ENCODE measurements around the gene OR4D9. TPM values are rescaled to one million over a fixed set of nuclear protein-coding genes. Genes with fewer than 3 reads are reported as not detected.
"Not testable (repeated sequence)": the region's sequence is repeated elsewhere in the genome, so short reads cannot be mapped to it uniquely, and the experiment has no call there.

OR4D9 gene
- not detected for total RNA-seq
- long read RNA-seq: 0 reads

- DNase-seq (ENCODE audit: missing footprints) (no peak), ATAC-seq (no peak)
- intact Hi-C loops (cut with DNase I): no loop called here
Observed at GRCh38 chr11:59510941-59511589, at the start of gene OR4D9. Gene OR4D9, plus strand, starts transcription at chr11:59511539. Its CDS starts 3,374 bp downstream, at chr11:59514913.

GRCh38 chr11:59463190-59463641, 48.1 kb upstream of the OR4D9 start:
- ATAC-seq (peak; percentile 31), DNase-seq (ENCODE audit: missing footprints) (no peak)
- intact Hi-C loops (cut with DNase I): no loop called here

GRCh38 chr11:59473015-59473414, 38.3 kb upstream of the OR4D9 start, which contains the start of gene OR4D10:
Gene OR4D10, plus strand, starts transcription at chr11:59473315. Its CDS starts 4,115 bp downstream, at chr11:59477430.
- intact Hi-C loops (cut with DNase I): no loop called here
- no peak for ATAC-seq
- no peak for DNase-seq (ENCODE audit: missing footprints)

GRCh38 chr11:59475176-59475575, 36.2 kb upstream of the OR4D9 start:
- intact Hi-C loops (cut with DNase I): no loop called here
- ATAC-seq (no peak), DNase-seq (ENCODE audit: missing footprints) (no peak)

- DNase-seq (ENCODE audit: missing footprints) (no peak), ATAC-seq (no peak)
- intact Hi-C loops (cut with DNase I): no loop called here
Observed at GRCh38 chr11:59479906-59480305, 31.4 kb upstream of the OR4D9 start.

- intact Hi-C loops (cut with DNase I): no loop called here
- ATAC-seq: no peak
- no peak for DNase-seq (ENCODE audit: missing footprints)
Observed at GRCh38 chr11:59480359-59480758, 31.0 kb upstream of the OR4D9 start.

- intact Hi-C loops (cut with DNase I): no loop called here
- ATAC-seq: no peak
Observed at GRCh38 chr11:59501931-59502330, 9.4 kb upstream of the OR4D9 start.

GRCh38 chr11:59503276-59503675, 8.1 kb upstream of the OR4D9 start, which contains the start of gene OR4D11:
Gene OR4D11, plus strand, starts transcription at chr11:59503576. Its CDS starts 0 bp downstream, at chr11:59503576.
- intact Hi-C loops (cut with DNase I): no loop called here
- DNase-seq (ENCODE audit: missing footprints): no peak
- no peak for ATAC-seq

More at GRCh38 chr11:59501931-59502330, 9.4 kb upstream of the OR4D9 start:
- no peak for DNase-seq (ENCODE audit: missing footprints)

- intact Hi-C loops (cut with DNase I): no loop called here
- DNase-seq (ENCODE audit: missing footprints) (no peak), ATAC-seq (no peak)
Observed at GRCh38 chr11:59511675-59512074, 336 bp downstream of the OR4D9 start.

- not testable (repeated sequence) for ATAC-seq
Observed at GRCh38 chr11:59520139-59520538, 8.8 kb downstream of the OR4D9 start.

GRCh38 chr11:59520741-59521140, 9.4 kb downstream of the OR4D9 start:
- no peak for ATAC-seq
- DNase-seq (ENCODE audit: missing footprints): no peak
- intact Hi-C loops (cut with DNase I): no loop called here

More at GRCh38 chr11:59520139-59520538, 8.8 kb downstream of the OR4D9 start:
- DNase-seq (ENCODE audit: missing footprints); intact Hi-C loops (cut with DNase I): not testable (repeated sequence)

GRCh38 chr11:59523541-59523940, 12.2 kb downstream of the OR4D9 start:
- intact Hi-C loops (cut with DNase I): no loop called here
- no peak for ATAC-seq
- DNase-seq (ENCODE audit: missing footprints): no peak

GRCh38 chr11:59528711-59529110, 17.4 kb downstream of the OR4D9 start:
- ATAC-seq (no peak), DNase-seq (ENCODE audit: missing footprints) (no peak)
- intact Hi-C loops (cut with DNase I): no loop called here

- ATAC-seq (no peak), DNase-seq (ENCODE audit: missing footprints) (no peak)
- intact Hi-C loops (cut with DNase I): no loop called here
Observed at GRCh38 chr11:59532620-59533019, 21.3 kb downstream of the OR4D9 start.

GRCh38 chr11:59534676-59535075, 23.3 kb downstream of the OR4D9 start:
- intact Hi-C loops (cut with DNase I): loop anchor here (5.0 kb wide), 1 partner anchor 83 kb away; the partner anchor contains the start of gene OSBP
- DNase-seq (ENCODE audit: missing footprints) (no peak), ATAC-seq (no peak)

GRCh38 chr11:59542142-59542810, 30.9 kb downstream of the OR4D9 start:
- intact Hi-C loops (cut with DNase I): no loop called here
- ATAC-seq (no peak), DNase-seq (ENCODE audit: missing footprints) (no peak)

GRCh38 chr11:59543713-59544112, 32.4 kb downstream of the OR4D9 start:
- DNase-seq (ENCODE audit: missing footprints); intact Hi-C loops (cut with DNase I); ATAC-seq: not testable (repeated sequence)

GRCh38 chr11:59544869-59545178, 33.5 kb downstream of the OR4D9 start:
- intact Hi-C loops (cut with DNase I): no loop called here
- ATAC-seq: no peak
- DNase-seq (ENCODE audit: missing footprints): no peak

GRCh38 chr11:59545179-59546020, 34.1 kb downstream of the OR4D9 start:
- ATAC-seq (no peak), DNase-seq (ENCODE audit: missing footprints) (no peak)
- intact Hi-C loops (cut with DNase I): no loop called here
